Embryonic facial prominence (tissue), 1 donor: Measurements from ENCODE around the gene DGKI.
"Not testable (repeated sequence)": the region's sequence is repeated elsewhere in the genome, so short reads cannot be mapped to it uniquely, and the experiment has no call there.

Source experiments
- DNase-seq: peaks from one replicate; pipeline ENCODE4 v3.0.0-alpha.2; 2016; ENCODE audit errors: extremely low spot score

DGKI gene

GRCh38 chr7:137734221-137734620 is 112.6 kb downstream of the DGKI start:
- no peak for DNase-seq

DNA sequence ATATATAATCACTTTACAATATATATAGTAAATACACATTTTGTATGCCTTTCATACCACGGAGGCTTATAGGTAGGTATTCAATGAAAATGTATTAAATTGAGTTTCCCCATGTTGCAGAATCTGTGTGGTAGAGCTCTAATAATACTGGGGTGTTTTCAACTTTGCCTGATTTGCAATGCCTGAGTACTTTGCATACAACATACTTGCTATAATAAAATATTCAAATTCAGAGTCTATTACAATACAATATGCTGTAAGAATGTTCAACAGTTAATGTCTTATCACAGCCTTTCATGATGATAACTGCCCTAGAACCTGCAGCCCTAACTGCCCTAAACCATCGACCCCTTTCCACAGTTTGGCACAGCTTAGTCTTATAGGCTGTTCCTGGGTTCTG is 114.6 kb downstream of the DGKI start:
- no peak for DNase-seq

- no peak for DNase-seq
Measured at GRCh38 chr7:137731436-137731835, 115.3 kb downstream of the DGKI start.

DNA sequence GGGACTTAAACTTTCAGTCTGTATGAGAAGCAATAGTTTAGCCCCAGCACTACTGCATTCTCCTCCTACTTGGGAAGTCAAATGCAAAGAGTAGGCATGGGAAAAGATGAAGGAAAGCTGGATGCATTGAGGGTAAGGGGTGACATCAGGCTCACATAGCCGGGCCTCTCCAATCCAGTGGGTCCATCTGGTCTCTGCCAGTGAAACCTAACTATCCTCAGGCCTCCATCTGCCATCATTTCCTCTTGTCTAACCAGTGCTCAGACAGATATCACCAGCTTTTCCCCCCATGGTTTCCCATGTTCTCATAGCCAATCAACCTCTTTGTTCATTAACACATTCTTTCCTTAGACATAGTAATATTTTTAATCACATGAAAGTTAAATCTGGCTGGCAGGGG is 118.3 kb downstream of the DGKI start:
- no peak for DNase-seq

DNA sequence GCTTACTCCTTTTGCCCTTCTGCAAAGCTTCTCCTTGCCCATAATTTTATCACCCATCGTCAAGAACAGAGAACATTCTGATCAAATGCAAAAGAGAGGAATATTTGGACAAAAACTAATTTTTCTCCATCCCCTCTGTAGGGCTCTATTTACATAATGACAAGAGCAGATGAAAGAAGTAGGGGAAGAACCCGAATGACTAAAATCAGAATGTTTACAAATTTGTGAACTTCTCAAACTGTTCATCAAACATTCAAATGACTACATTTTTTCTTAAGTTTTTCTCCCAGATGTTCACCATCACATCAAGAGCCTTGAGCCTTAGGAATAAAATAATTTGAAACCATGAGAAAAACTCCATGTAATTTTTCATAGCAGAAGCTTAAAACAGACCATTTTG is 119.4 kb downstream of the DGKI start:
- no peak for DNase-seq

DNA sequence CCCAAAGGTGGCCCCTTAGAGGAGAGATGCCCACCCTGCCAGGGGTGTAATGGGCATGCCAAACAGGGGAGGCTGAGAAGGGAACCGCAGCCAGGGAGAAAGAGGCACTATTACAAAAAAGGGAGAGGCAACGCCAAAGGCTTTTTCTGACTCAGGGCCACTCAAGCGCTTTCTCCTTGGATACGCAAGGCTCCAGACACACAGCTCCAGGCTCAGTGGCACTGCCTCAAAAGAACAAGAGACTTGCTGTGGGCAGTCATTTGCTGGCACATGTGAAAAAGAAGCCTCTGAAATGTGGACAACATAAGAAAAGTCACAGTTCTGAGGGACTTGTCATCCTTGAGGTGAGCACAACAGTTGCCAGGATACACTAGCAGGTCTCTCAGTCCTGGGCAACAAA is 128.4 kb downstream of the DGKI start:
- no peak for DNase-seq

DNA sequence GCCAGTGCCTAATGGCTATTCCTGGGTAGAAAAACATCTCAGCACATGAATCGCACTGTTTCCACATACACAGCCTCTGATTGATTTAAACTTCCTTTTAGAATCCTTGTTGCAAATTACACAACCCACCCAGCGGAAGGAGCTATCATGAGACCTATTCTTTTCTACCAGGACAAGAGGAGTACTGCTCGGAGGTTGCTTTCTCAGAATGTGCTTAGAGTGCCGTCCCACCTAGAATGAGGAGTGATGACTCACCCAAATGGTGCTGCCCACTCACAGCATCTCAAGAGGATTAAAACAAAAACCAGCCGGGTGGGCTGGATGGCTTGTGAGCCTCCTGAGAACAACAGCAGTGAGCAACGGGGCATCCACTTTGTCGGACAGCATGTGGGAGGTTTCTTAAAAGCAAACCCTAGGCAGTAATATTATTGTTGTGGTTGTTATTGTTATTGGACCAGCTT is 128.9 kb downstream of the DGKI start:
- DNase-seq, result no peak

- no peak for DNase-seq
Measured at GRCh38 chr7:137717045-137717444, 129.7 kb downstream of the DGKI start.

DNA sequence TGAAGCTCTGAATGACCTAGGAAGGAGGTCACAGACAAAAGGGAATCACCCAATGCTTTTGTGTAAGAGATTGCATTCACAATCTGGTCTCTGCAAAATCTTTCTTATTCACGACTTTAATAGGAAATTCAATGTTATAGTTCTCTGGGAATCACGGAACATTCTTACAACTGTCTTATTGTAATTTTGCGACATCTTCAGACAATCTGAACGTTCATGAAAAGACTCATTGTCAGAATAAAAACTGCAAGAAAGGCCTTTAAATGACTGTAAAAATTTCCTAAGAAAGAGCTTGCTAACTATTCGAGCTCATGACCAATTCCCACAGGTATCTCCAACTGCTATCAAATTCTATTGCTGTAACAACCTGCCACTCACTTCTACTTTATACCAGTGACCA is 130.7 kb downstream of the DGKI start:
- no peak for DNase-seq

DNA sequence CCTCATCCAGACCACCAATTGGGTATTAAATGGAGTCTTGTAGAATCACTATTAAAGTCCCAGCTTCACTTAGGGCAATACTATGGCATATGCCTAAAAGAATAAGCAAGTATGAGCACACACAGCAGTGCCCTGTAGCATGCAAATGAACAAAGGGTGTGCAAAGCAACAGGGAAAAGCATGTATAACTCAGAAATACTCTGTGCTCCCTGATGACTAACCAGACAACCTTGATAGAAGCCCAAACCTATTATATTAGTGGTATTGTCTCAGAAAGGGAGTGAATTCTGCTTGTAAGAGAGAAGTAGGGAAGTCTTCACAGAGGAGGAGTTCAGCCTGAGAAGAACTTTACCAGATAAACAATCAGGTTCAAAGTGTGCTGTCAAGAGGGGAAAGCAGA is 131.2 kb downstream of the DGKI start:
- DNase-seq, result no peak

- DNase-seq, result no peak
Measured at GRCh38 chr7:137715121-137715520, 131.7 kb downstream of the DGKI start.

DNA sequence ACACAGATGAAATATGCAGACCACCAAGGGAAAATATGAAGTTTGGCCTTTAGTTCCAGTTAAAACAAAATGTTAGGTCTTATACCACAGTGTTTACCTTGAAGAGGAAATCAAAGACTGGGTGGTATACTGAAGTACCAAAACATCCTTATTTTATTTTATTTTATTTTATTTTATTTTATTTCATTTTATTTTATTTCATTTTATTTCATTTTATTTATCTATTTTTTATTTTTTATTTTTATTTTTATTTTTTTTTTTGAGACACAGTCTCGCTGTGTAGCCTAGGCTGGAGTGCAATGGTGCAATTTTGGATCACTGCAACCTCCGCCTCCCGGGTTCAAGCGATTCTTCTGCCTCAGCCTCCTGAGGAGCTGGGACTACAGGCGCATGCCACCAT is 140.4 kb downstream of the DGKI start:
- DNase-seq, result not testable (repeated sequence)

DNA sequence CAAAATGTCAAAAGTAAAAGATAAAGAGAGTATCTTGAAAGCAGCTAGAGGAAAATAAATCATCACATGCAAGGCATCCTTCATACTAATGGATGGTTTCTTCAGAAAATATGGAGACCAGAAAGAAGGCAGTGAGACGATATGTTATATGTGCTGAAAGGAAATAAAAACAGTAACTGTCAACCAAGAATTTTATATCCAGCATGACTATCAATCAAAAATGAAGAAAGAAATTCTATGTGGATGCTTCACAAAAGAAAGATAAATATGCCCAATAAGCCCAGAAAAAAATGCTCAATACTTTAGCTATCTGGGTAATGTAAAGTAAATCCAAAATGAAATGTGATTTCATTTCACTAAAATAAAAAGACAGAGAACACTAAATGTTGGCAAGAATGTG is 142.1 kb downstream of the DGKI start:
- no peak for DNase-seq

DNA sequence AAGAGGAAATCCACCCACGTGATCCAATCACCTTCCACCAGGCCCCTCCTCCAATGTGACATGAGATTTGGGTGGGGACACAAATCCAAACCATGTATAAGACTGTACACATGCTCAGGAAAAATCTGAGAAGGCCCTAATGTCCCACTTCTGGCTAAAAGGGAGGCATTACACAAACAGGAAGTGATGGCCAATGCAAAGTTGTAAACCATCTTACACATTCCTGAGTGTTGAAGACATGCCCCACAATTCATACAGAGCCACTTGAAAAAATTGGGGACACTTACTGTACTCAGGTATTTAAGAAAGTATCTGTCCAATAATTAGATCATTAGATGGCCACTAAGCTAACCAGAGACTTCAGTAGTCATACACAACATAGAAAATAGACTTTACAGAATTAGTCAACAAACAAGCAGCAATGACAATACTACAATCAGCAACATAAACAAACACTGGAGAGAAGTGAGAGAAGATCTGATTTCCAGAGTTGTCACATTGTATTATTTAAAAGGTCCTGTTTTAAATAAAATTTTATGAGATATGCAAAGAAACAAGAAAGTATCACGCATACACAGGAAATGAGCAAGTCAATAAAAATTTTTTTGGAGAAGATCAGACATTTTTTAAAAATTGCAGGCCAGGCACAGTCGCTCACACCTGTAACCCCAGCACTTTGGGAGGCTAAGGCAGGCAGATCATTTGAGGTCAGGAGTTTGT is 143.3 kb downstream of the DGKI start:
- DNase-seq, result no peak

GRCh38 chr7:137696988-137697387 is 149.8 kb downstream of the DGKI start:
- no peak for DNase-seq

DNA sequence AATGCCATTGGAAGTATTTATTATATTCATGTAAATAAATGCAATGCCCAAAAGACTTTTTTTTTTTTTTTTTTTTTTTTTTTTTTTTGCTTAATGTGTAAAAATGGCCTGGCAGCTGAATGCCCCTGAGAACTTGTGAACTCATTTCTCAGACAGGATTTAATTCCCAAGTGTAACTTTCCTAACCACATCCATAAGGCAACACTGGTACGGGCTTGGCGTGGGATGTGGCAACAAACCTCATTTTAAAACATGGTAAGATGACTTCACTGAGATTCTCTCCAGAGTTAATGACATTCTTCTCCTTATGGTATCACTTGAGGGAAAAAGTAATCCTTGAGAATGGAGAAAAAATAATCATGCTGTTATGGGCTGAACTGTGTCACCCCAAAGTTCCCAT is 150.4 kb downstream of the DGKI start:
- no peak for DNase-seq

- no peak for DNase-seq
Measured at GRCh38 chr7:137695942-137696341, 150.8 kb downstream of the DGKI start.

- DNase-seq, result no peak
Measured at GRCh38 chr7:137695494-137695893, 151.3 kb downstream of the DGKI start.

- no peak for DNase-seq
Measured at GRCh38 chr7:137694405-137694804, 152.4 kb downstream of the DGKI start.

GRCh38 chr7:137692399-137692798 is 154.4 kb downstream of the DGKI start:
- DNase-seq, result no peak

GRCh38 chr7:137691566-137691965 is 155.2 kb downstream of the DGKI start:
- no peak for DNase-seq

DNA sequence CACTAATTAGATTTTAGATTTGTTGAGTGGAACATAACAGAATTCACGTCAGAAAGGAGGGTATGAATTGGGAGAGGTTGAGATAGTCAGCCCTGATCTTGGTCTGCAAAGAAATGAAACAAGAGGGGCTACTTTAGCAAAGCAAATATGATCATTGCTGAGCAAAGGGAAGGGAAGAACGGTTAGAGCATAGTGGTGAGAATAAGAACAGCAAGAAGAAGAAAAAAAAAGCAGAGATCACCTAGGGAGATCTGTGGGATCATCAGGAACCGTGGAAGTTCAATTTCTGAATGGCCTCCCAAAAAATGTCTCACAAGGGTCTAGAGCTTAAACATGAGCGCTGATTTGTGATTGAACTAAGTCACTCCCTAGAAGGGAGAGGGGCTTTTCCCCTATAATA is 156.1 kb downstream of the DGKI start:
- DNase-seq, result no peak

GRCh38 chr7:137689761-137690160 is 157.0 kb downstream of the DGKI start:
- no peak for DNase-seq
